B cell (primary cell): ENCODE results near the gene ZNF320. TPM values are rescaled to one million over a fixed set of nuclear protein-coding genes. Genes with fewer than 3 reads are reported as not detected.
A peak's percentile ranks its signal among the peaks of the same experiment; 100 is the strongest.
"Not testable (repeated sequence)": the region's sequence is repeated elsewhere in the genome, so short reads cannot be mapped to it uniquely, and the experiment has no call there.

ENCODE experiments used
- ATAC-seq: fragments of 200-7000 bp; cut with Tn5 transposase; one replicate; pipeline ENCODE4 v1.10.0; 2021; ENCODE audit warnings: low read depth, mild to moderate bottlenecking, moderate number of reproducible peaks, moderate library complexity
- CTCF ChIA-PET: fragments of 350-600 bp; sonication (Branson Sonifier 250); formaldehyde crosslinking; loops from one replicate; lab custom pipeline; 2021; ENCODE audit warnings: antibody characterized with exemption, inconsistent platforms; lab: Charles Lee
- POLR2A ChIA-PET: fragments of 350-600 bp; sonication (Branson Sonifier 250); formaldehyde crosslinking; loops from one replicate; lab custom pipeline; 2021; ENCODE audit warnings: antibody characterized with exemption; lab: Charles Lee
- DNase-seq: peaks from one replicate; pipeline ENCODE4 v3.0.0; 2013
- H2AFZ ChIP-seq: 2 replicates; pipeline ENCODE4 v1.6.1; 2012; ENCODE audit warnings: mild to moderate bottlenecking, low read depth, low read length; ENCODE audit not compliant: insufficient read depth, poor library complexity, severe bottlenecking
- H3K27ac ChIP-seq, 2 donors: 1 replicate in 1 of 2; 2 replicates in 1 of 2; pipeline ENCODE4 v1.5.1; 2012 to 2013; ENCODE audit warnings: low read length in 2 of 2, mild to moderate bottlenecking in 2 of 2, moderate library complexity in 1 of 2
- H3K27me3 ChIP-seq, 4 experiments: fragments of 200-600 bp in 1 of 4; sonication (generic) in 1 of 4; replicated peaks in 1 of 4; 1 replicate in 2 of 4; 2 replicates in 2 of 4; pipeline versions ENCODE4 v1.6.1 to v1.7.0; 2013 to 2016; ENCODE audit warnings: low read length in 3 of 4, mild to moderate bottlenecking in 2 of 4, mixed read lengths in 1 of 4, moderate library complexity in 1 of 4; ENCODE audit not compliant: insufficient read depth in 4 of 4, control insufficient read depth in 3 of 4; ENCODE audit errors: control extremely low read depth in 1 of 4
- H3K36me3 ChIP-seq, 2 experiments: replicated peaks in 1 of 2; 1 replicate in 1 of 2; 2 replicates in 1 of 2; pipeline versions ENCODE4 v1.6.1 to v1.7.1; 2013; ENCODE audit warnings: low read length in 1 of 2; ENCODE audit not compliant: insufficient read depth in 2 of 2, control insufficient read depth in 1 of 2; ENCODE audit errors: control extremely low read depth in 1 of 2, extremely low read depth in 1 of 2
- H3K4me1 ChIP-seq, 2 donors: fragments of 200-600 bp in 1 of 2; sonication (generic) in 1 of 2; 1 replicate in 1 of 2; 2 replicates in 1 of 2; pipeline versions ENCODE4 v1.5.1 to v1.6.1; 2013 to 2017; ENCODE audit warnings: low read length in 2 of 2; ENCODE audit not compliant: control insufficient read depth in 2 of 2, insufficient read depth in 2 of 2
- H3K4me2 ChIP-seq: replicated peaks from 2 replicates; pipeline ENCODE3; 2012; ENCODE audit warnings: mild to moderate bottlenecking, low read depth, low read length; ENCODE audit not compliant: poor library complexity, severe bottlenecking
- H3K4me3 ChIP-seq, 5 experiments: fragments of 200-600 bp in 1 of 5; sonication (generic) in 1 of 5; 1 replicate in 3 of 5; 2 replicates in 2 of 5; pipeline versions ENCODE4 v1.5.1 to v1.7.0; 2011 to 2016; ENCODE audit warnings: low read length in 4 of 5, mild to moderate bottlenecking in 4 of 5, low read depth in 2 of 5, control low read depth in 1 of 5, moderate library complexity in 1 of 5; ENCODE audit not compliant: insufficient read depth in 1 of 5; ENCODE audit errors: control extremely low read depth in 1 of 5, extremely low read depth in 1 of 5
- H3K79me2 ChIP-seq: fragments of 200-600 bp; sonication (generic); one replicate; pipeline ENCODE4 v1.6.0; 2016; ENCODE audit warnings: low read length; ENCODE audit not compliant: control insufficient read depth, insufficient read depth
- H3K9ac ChIP-seq: fragments of 200-600 bp; sonication (generic); 2 replicates; pipeline ENCODE4 v1.6.1; 2017; ENCODE audit warnings: mild to moderate bottlenecking, low read length, moderate library complexity
- H3K9me3 ChIP-seq, 3 donors: one replicate each; pipeline versions ENCODE4 v1.6.1 to v1.7.1; 2013; ENCODE audit warnings: low read length in 2 of 3; ENCODE audit not compliant: control insufficient read depth in 2 of 3, insufficient read depth in 1 of 3; ENCODE audit errors: control extremely low read depth in 1 of 3
- H4K20me1 ChIP-seq: 2 replicates; pipeline ENCODE4 v1.6.0; 2012; ENCODE audit warnings: mild to moderate bottlenecking, low read length; ENCODE audit not compliant: insufficient read depth, control insufficient read depth, poor library complexity, severe bottlenecking
- H3K27ac Mint-ChIP-seq: one replicate; pipeline ENCODE4 v1.8.0; 2021; ENCODE audit warnings: mixed read lengths
- H3K27me3 Mint-ChIP-seq: one replicate; pipeline ENCODE4 v1.8.0; 2021; ENCODE audit warnings: mixed read lengths
- H3K4me1 Mint-ChIP-seq: one replicate; pipeline ENCODE4 v1.8.0; 2021; ENCODE audit warnings: mixed read lengths
- H3K4me3 Mint-ChIP-seq: one replicate; pipeline ENCODE4 v1.8.0; 2021; ENCODE audit warnings: mixed read lengths
- H3K9me3 Mint-ChIP-seq: one replicate; pipeline ENCODE4 v1.8.0; 2022; ENCODE audit warnings: mixed read lengths; ENCODE audit not compliant: insufficient read depth
- CTCF ChIP-seq: fragments of 200-600 bp; IDR thresholded peaks from one replicate; pipeline ENCODE4 v1.8.0; 2022; ENCODE audit warnings: antibody characterized with exemption, mild to moderate bottlenecking
- EZH2 ChIP-seq: IDR thresholded peaks from 2 replicates; pipeline ENCODE4 v1.6.1; 2012; ENCODE audit warnings: borderline replicate concordance, low read depth, mild to moderate bottlenecking, moderate library complexity, low read length; ENCODE audit not compliant: insufficient read depth, poor library complexity, severe bottlenecking
- WGBS: methylation state at CpG from one replicate; pipeline ENCODE4 v1.1.5; 2013; ENCODE audit warnings: missing lambda C conversion rate; ENCODE audit not compliant: insufficient coverage; 5-methylcytosine and 5-hydroxymethylcytosine counted together
- intact Hi-C: fragments of 100-400 bp; cut with micrococcal nuclease; formaldehyde crosslinking; loops from one replicate; pipeline ENCODE4 v1.10.0; 2022
- polyA plus RNA-seq: library from polyadenylated mRNA; depleted of rRNA; stranded (reverse); fragments of >200 nt; gene quantifications from 2 replicates; pipeline ENCODE4 v1.2.3, GENCODE V29; 2012
- total RNA-seq, 2 donors: library from RNA; stranded (reverse); fragments of 120-200 nt in 1 of 2; gene quantifications; 1 replicate in 1 of 2; 2 replicates in 1 of 2; pipeline versions ENCODE4 v1.2.3 to v1.2.4, GENCODE V29; 2013 to 2022

The ZNF320 gene
- total and polyA plus RNA-seq, 2 donors (not counting 1 experiment from before 2014, with no cell fraction given): 14.5 to 33.1 TPM

GRCh38 chr19:52871466-52871865, 26.0 kb downstream of the ZNF320 start:
- ATAC-seq (no peak), DNase-seq (no peak)
- H3K4me3 Mint-ChIP-seq: no peak overlapping the region
- no peaks in the 10 kb centered on the region for H4K20me1 ChIP-seq
- no peak overlapping the region for H3K4me2 ChIP-seq
- H3K79me2 ChIP-seq: no peaks in the 10 kb centered on the region
- no peak overlapping the region for H3K4me3 ChIP-seq
- no peak overlapping the region for H3K9ac ChIP-seq
- no peaks in the 10 kb centered on the region for H3K4me1 ChIP-seq
- no peaks in the 10 kb centered on the region for H3K4me1 Mint-ChIP-seq
- intact Hi-C loops: no loop called here
- no peaks in the 10 kb centered on the region for H3K36me3 ChIP-seq
- WGBS: 95% methylated on average over 3 of the region's 3 CpGs
- no peak overlapping the region for H3K27ac Mint-ChIP-seq
- CTCF ChIA-PET: no interaction called here
- no peak overlapping the region for H3K27ac ChIP-seq
- POLR2A ChIA-PET: interaction anchor here (0.9 kb wide), 1 partner anchor 11 kb away, joined by 4 read pairs; no protein-coding TSS in a partner anchor
- TF ChIP-seq EZH2: no peak
- TF ChIP-seq CTCF: no peak
- no peaks in the 10 kb centered on the region for H3K27me3 ChIP-seq
- H2AFZ ChIP-seq: no peak overlapping the region
- peaks cover 0 to 14% (median 2%) of the 10 kb centered on the region in 3 donors for H3K9me3 ChIP-seq
- H3K27me3 Mint-ChIP-seq: no peaks in the 10 kb centered on the region
- H3K9me3 Mint-ChIP-seq: peaks cover 5% of the 10 kb centered on the region

GRCh38 chr19:52868031-52868430, 29.4 kb downstream of the ZNF320 start:
- H3K27ac Mint-ChIP-seq, POLR2A ChIA-PET, intact Hi-C loops, H3K9me3 Mint-ChIP-seq, CTCF ChIA-PET, H4K20me1 ChIP-seq, ATAC-seq, H3K4me1 Mint-ChIP-seq, H3K36me3 ChIP-seq, H3K27me3 Mint-ChIP-seq, H3K79me2 ChIP-seq, H3K27me3 ChIP-seq, H2AFZ ChIP-seq, DNase-seq, H3K4me2 ChIP-seq, H3K9me3 ChIP-seq, H3K27ac ChIP-seq, H3K4me3 ChIP-seq, H3K4me3 Mint-ChIP-seq, H3K9ac ChIP-seq, H3K4me1 ChIP-seq: not testable (repeated sequence)
- WGBS: 99% methylated on average over 9 of the region's 11 CpGs

- CTCF ChIA-PET: interaction anchor here (0.7 kb wide), 2 partner anchors 86 to 1487 kb away, joined by 3 to 5 read pairs; no protein-coding TSS in a partner anchor
- POLR2A ChIA-PET, H3K9me3 Mint-ChIP-seq: not testable (repeated sequence)
Observed at GRCh38 chr19:52857378-52858191, 39.9 kb downstream of the ZNF320 start, which contains the start of gene ZNF468. ZNF468 (minus strand) TSS chr19:52857619; CDS start chr19:52854272, 3,347 bp downstream.

More at GRCh38 chr19:52857378-52858191, 39.9 kb downstream of the ZNF320 start, which contains the start of gene ZNF468:
- Histone ChIP-seq H3K4me3 (peak within 1 kb of the TSS; percentile 74 to 82 (median 78)), H3K36me3 (peaks cover 4 to 14% of the 10 kb centered on the region in 2 experiments), H3K9ac (peak within 1 kb of the TSS; percentile 83), H3K27ac (peak within 1 kb of the TSS; percentile 55 to 76), H2AFZ (peak within 1 kb of the TSS; percentile 95), H3K79me2 (peaks cover 22% of the 10 kb centered on the region), H3K4me2 (peak within 1 kb of the TSS; percentile 88)
- DNase-seq (peak; percentile 82), ATAC-seq (peak; percentile 100)
- not testable (repeated sequence) for H3K4me1 ChIP-seq, H3K27me3 ChIP-seq, H3K27me3 Mint-ChIP-seq, H3K9me3 ChIP-seq, H4K20me1 ChIP-seq
- Mint-ChIP-seq H3K4me3 (peak within 1 kb of the TSS; percentile 93), H3K4me1 (peaks cover 22% of the 10 kb centered on the region), H3K27ac (peak within 1 kb of the TSS; percentile 85)
- 0% methylated on average over 15 of the region's 43 CpGs for WGBS
- intact Hi-C loops: loop anchor here (1.0 kb wide), 1 partner anchor 40 kb away; the partner anchor contains the start of gene ZNF320
